ENCODE data around the gene GPATCH4. TPM values are rescaled to one million over a fixed set of nuclear protein-coding genes. Genes with fewer than 3 reads are reported as not detected.
"Not testable (repeated sequence)": the region's sequence is repeated elsewhere in the genome, so short reads cannot be mapped to it uniquely, and the experiment has no call there.

The GPATCH4 gene
- total RNA-seq, 8 experiments from 2014 or later = 14.7 to 50.1 (median 30.5) TPM

DNA sequence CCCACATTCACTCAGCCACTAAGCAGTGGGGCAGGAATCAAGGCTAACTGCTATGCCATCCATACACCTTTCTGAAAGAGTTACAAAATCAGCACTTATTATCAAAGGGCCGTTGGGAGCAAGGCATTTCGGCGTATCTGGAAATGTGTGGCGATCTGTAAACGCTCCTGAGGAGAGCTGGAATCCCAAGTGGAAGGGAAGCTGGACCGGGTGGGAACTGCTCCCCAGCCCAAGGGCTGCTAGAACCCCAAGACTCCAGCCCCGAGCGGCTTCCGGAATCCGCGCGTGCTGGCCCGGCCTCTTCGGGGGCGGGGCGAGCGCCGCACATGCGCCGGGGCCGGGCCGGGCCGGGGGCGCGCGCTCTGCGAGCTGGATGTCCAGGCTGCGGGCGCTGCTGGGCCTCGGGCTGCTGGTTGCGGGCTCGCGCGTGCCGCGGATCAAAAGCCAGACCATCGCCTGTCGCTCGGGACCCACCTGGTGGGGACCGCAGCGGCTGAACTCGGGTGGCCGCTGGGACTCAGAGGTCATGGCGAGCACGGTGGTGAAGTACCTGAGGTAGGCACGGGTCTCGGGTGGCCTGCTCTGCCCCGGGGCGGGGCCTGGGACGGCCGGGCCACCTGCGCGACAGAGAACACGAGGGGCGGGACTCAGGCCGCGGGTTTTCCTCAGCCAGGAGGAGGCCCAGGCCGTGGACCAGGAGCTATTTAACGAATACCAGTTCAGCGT lies 9.7 kb downstream of the GPATCH4 start, which contains the start of gene NAXE:
NAXE (plus strand) TSS at position 345 of the 726 bp plus-strand sequence; CDS start at position 374, 29 bp downstream.
- Histone ChIP-seq H3K4me3 (peak within 1 kb of the TSS; percentile 52 to 83 (median 75)), H3K4me1 (replicated peaks in 1 of 2) (peaks cover 20 to 28% of the 10 kb centered on the region in 2 donors), H3K27ac (peak within 1 kb of the TSS; percentile 40 to 53)
- ATAC-seq (replicated peaks in 6 of 8) = peak; percentile 93 to 98 (median 96)
- 0 to 1% (median 0%) methylated on average over 11 to 18 of the region's 60 CpGs; no CpG with 5 or more reads in 7 of the 10 experiments for WGBS, 10 experiments
- in situ Hi-C loops (cut with MboI; ENCODE audit: low pct_unique_long_range_greater_than_20kb in 2 of 9, low sequenced_read_pairs in 9 of 9, unreplicated experiment in 9 of 9) = no loop called here

DNA sequence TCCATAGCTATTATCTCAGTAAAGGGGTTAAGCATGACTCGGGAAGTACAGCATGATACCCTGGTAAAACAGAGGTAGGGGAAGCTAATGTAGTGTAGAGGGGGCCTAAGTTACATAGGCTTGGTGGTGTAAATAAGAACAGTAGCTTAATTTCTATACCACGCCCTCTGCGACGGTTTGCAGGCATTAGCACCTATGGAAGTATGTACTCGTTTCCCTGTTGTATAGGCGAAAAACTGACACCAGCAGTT lies 10.2 kb downstream of the GPATCH4 start:
- peaks cover 20 to 28% of the 10 kb centered on the region in 2 donors for H3K4me1 ChIP-seq (replicated peaks in 1 of 2)
- 0 to 56% (median 16%) methylated on average over 1 to 6 of the region's 6 CpGs; no CpG with 5 or more reads in 2 of the 10 experiments for WGBS, 10 experiments
- peak overlapping the region; percentile 16 to 27 for H3K27ac ChIP-seq
- ATAC-seq (replicated peaks in 6 of 8) = no peak
- in situ Hi-C loops (cut with MboI; ENCODE audit: low pct_unique_long_range_greater_than_20kb in 2 of 9, low sequenced_read_pairs in 9 of 9, unreplicated experiment in 9 of 9) = no loop called here
- H3K4me3 ChIP-seq = peak overlapping the region; percentile 52 to 83 (median 75)

DNA sequence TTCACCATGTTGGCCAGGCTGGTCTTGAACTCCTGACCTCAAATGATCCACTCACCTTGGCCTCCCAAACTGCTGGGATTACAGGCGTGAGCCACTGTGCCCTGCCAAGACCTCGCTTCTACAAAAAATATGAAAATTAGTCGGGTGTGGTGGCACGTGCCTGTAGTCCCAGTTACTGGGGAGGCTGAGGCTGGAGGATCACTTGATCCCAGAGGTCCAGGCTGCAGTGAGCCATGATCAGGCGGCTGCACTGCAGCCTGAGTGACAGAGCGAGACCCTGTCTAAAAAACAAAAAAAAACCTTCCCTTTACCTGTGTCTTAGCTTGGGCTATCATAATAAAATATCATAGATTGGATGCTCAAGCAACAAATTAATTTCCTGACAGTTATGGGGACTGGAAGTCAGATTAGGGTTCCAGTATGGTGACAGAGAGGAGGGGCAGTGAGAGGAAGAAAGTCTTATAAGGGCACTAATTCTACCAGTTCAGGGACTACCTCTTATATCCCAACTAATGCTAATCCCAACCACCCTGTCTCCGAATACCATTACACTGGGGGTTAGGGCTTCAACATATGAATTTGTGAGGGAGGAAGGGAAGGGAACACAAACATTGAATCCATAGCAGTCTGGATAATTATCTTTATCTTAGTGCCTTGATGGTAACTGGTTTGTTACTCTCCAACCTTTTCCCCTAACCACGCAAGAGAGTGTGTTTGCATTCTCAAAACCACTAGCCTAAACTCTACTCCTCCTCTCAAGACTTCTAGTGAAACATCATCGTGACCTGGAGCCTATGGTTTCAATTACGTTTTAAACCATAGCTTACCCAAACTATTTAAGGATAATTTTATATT lies 10.7 kb downstream of the GPATCH4 start:
- WGBS, 10 experiments = 48 to 100% (median 92%) methylated on average over 2 to 9 of the region's 10 CpGs; no CpG with 5 or more reads in 2 of the 10 experiments
- ATAC-seq (replicated peaks in 6 of 8) = no peak
- Histone ChIP-seq H3K27ac (no peak overlapping the region), H3K4me3 (peak overlapping the region; percentile 52 to 83 (median 75)), H3K4me1 (replicated peaks in 1 of 2) (peaks cover 20 to 28% of the 10 kb centered on the region in 2 donors)
- in situ Hi-C loops (cut with MboI; ENCODE audit: low pct_unique_long_range_greater_than_20kb in 2 of 9, low sequenced_read_pairs in 9 of 9, unreplicated experiment in 9 of 9) = no loop called here

DNA sequence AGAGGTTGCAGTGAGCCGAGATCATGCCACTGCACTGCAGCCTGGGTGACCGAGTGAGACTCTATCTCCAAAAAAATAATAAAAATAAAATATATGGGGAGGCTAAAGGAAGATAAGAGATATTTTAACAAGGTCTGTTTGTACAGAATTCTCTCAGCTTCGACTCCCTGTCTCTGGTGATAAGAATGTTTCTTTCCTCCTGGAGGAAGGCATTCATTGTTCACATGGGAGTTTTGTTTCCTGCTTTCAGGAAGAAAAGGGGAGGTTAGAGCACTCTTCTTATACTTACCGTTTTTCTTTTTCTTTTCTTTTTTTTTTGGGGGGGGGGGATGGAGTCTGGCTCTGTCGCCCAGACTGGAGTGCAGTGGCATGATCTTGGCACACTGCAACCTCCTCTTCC lies 11.7 kb downstream of the GPATCH4 start:
- H3K4me3 ChIP-seq = no peak overlapping the region
- in situ Hi-C loops (cut with MboI; ENCODE audit: low pct_unique_long_range_greater_than_20kb in 2 of 9, low sequenced_read_pairs in 9 of 9, unreplicated experiment in 9 of 9) = no loop called here
- ATAC-seq (replicated peaks in 6 of 8) = no peak
- H3K27ac ChIP-seq = no peak overlapping the region
- peaks cover 19 to 25% of the 10 kb centered on the region in 2 donors for H3K4me1 ChIP-seq (replicated peaks in 1 of 2)
- WGBS, 10 experiments = 48 to 100% (median 80%) methylated on average over 1 to 5 of the region's 5 CpGs; no CpG with 5 or more reads in 1 of the 10 experiments

DNA sequence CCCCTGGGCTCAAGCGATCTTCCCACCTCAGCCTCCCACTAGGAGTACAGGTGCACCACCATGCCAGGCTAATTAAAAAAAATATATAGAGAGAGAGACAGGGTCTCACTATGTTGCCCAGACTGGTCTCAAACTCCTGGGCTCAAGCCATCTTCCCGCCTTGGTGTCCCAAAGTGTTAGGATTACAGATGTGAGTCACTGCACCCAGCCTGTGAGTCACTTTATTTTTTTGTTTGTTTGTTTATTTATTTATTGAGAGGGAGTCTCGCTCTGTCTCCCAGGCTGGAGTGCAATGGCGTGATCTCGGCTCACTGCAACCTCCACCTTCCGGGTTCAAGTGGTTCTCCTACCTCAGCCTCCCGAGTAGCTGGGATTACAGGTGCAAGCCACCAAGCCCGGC lies 13.4 kb downstream of the GPATCH4 start:
- WGBS, 10 experiments = 33 to 100% (median 88%) methylated on average over 1 to 8 of the region's 8 CpGs; no CpG with 5 or more reads in 1 of the 10 experiments

DNA sequence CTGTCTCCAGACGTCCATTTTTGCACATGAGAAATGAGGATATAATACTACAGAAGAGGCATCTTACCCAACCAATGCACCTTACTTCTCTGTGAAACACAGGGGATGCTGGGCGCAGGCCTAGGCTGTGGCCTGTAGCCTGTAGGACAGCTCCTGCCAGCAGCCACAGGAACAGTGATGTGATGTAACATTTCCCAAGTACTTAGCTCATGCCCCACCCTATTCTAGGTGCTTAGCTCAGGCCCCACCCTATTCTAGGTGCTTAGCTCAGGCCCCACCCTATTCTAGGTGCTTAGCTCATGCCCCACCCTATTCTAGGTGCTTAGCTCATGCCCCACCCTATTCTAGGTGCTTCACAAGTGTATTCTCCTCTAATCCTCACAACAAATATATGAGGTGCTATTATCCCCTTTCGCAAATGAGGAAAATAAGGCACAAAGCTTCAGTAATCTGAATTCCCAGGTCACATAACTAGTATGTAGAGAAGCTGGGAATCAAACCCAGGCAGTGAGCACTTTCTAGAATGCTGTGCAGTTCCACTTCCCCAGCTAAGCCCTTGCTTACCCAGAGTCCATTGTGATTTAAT lies 14.3 kb downstream of the GPATCH4 start:
- ATAC-seq (replicated peaks in 6 of 8) = no peak
- 0 to 100% (median 65%) methylated on average over 1 to 2 of the region's 3 CpGs; no CpG with 5 or more reads in 3 of the 10 experiments for WGBS, 10 experiments
- H3K27ac ChIP-seq = no peak overlapping the region
- H3K4me1 ChIP-seq (replicated peaks in 1 of 2) = peaks cover 5 to 9% of the 10 kb centered on the region in 2 donors
- in situ Hi-C loops (cut with MboI; ENCODE audit: low pct_unique_long_range_greater_than_20kb in 2 of 9, low sequenced_read_pairs in 9 of 9, unreplicated experiment in 9 of 9) = no loop called here
- no peak overlapping the region for H3K4me3 ChIP-seq

More for the DNA sequence above, 13.4 kb downstream of the GPATCH4 start:
- ATAC-seq (replicated peaks in 6 of 8); in situ Hi-C loops (cut with MboI; ENCODE audit: low pct_unique_long_range_greater_than_20kb in 2 of 9, low sequenced_read_pairs in 9 of 9, unreplicated experiment in 9 of 9); H3K4me3 ChIP-seq; H3K27ac ChIP-seq: not testable (repeated sequence)
- H3K4me1 ChIP-seq (replicated peaks in 1 of 2) = peaks cover 11 to 17% of the 10 kb centered on the region in 2 donors

DNA sequence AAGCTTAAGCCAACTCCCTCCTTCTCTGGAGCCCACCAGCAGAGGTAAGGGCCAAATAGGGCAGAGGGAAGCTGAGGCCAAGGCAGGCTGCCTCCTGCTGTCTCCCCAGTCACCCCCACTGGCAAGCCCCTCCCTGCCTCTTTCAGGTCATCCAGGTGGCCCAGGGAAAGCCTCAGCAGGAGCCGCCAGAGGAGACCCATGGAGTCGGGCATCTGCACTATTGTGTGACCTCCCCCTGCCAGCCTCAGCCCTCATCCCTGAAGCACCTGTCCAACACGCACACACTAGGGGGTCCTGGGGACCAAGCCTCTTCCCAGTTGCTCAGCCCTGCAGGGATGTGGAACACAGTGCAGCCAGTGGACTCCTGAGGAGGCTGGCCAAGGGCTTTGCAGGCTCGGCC lies 15.0 kb downstream of the GPATCH4 start:
- Histone ChIP-seq H3K4me3 (no peak overlapping the region), H3K4me1 (replicated peaks in 1 of 2) (peaks cover 5 to 9% of the 10 kb centered on the region in 2 donors), H3K27ac (no peak overlapping the region)
- no peak for ATAC-seq (replicated peaks in 6 of 8)
- in situ Hi-C loops (cut with MboI; ENCODE audit: low pct_unique_long_range_greater_than_20kb in 2 of 9, low sequenced_read_pairs in 9 of 9, unreplicated experiment in 9 of 9) = no loop called here
- WGBS, 10 experiments = 20 to 100% (median 72%) methylated on average over 1 to 4 of the region's 4 CpGs; no CpG with 5 or more reads in 4 of the 10 experiments

DNA sequence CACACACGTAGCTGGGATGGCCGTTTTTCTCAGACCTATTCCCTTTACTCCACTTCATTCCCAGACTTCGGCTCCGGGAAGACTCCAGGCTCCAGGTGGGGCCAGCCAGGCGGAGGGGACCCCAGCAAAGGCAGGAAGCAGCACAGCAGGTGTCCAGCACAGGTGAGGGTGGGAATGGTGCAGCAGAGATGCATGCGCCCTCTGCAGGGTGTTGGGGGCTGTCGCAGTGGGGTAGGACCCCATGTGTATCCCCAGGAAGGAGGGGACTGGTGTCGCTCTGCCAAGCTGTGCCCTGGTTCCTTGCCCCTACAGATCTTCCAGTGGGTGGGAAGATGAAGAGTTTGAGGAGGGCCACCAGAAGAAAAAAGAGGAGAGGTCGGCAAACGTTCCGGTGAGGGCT lies 16.5 kb downstream of the GPATCH4 start:
- H3K4me3 ChIP-seq = no peak overlapping the region
- in situ Hi-C loops (cut with MboI; ENCODE audit: low pct_unique_long_range_greater_than_20kb in 2 of 9, low sequenced_read_pairs in 9 of 9, unreplicated experiment in 9 of 9) = no loop called here
- WGBS, 10 experiments = 33 to 80% (median 66%) methylated on average over 2 to 11 of the region's 11 CpGs; no CpG with 5 or more reads in 2 of the 10 experiments
- no peak overlapping the region for H3K27ac ChIP-seq
- H3K4me1 ChIP-seq (replicated peaks in 1 of 2) = peaks cover 0 to 2% of the 10 kb centered on the region in 2 donors
- peak in 2 of 8 experiments; percentile 23 to 59 for ATAC-seq (replicated peaks in 6 of 8)

DNA sequence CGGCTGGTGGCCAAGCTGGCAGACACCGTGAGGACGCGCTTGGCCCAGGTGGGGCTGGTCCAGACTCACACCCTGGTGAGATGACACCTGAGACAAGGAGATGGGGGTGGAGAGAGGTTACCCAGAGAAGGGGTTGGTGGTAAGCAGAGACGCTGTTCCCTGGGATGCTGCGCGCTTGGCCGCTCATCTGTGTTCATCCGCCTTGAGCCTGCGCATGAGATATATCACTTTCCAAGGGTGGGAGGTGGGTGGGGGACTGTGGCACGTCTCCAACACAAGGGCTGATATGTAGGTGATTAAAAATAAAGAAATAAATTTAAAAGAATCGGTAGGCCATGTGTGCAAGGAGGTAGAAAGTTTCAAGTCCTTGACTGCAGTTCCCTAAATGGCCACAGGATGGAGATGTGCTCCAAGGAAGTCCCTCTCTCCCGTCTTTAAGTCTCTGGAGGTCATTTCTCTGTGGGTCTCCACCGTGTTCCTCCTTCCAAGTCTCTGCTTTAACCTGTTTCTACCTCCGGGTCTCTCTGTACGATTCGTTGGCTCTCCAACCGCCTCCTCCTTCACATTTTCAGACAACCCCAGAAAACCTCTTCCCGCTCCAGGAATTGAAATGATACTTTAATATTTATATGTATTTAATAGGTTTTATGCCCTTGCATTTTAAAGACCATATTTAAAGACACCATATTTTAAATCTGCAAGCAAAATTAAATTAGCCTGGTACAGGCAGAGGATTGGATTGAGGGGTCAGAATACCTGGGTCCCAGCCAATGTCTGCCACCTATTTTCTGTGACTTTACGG lies 17.3 kb downstream of the GPATCH4 start:
- peak; percentile 56 to 81 (median 68) for ATAC-seq (replicated peaks in 6 of 8)
- H3K27ac ChIP-seq = no peak overlapping the region
- peaks cover 0 to 2% of the 10 kb centered on the region in 2 donors for H3K4me1 ChIP-seq (replicated peaks in 1 of 2)
- no peak overlapping the region for H3K4me3 ChIP-seq
- WGBS, 10 experiments = 0 to 47% (median 27%) methylated on average over 4 to 12 of the region's 20 CpGs; no CpG with 5 or more reads in 2 of the 10 experiments
- in situ Hi-C loops (cut with MboI; ENCODE audit: low pct_unique_long_range_greater_than_20kb in 2 of 9, low sequenced_read_pairs in 9 of 9, unreplicated experiment in 9 of 9) = no loop called here

DNA sequence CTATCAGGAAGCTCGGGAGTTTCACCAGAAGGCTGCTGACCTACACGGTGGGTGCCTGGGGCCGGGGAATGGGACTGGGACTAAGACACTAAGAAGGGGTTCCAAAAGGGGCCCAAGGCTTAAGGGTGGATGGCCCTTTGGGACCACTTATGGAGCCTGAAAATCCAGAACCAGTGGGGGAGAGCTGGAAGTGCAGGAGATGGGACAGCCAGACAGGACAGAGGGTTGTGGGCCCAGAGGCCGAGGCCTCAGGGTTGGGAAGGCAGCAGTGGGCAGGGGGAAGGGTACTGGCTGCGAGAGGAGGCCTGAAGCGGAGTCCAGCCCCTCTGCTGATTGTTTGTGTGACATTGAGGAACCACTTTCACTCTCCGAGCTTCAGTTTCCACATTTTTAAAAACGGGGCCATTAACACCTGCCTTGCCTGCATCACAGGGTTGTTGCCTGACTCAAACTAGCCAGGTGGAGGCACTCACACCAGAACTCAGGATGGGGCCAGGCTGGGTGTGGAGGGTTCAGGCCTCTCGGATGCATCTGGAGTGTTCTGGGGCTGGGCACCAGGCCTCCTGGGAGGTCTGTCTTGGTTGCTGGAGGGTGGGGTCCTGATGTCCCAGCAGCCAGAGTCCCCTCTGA lies 18.8 kb downstream of the GPATCH4 start:
- in situ Hi-C loops (cut with MboI; ENCODE audit: low pct_unique_long_range_greater_than_20kb in 2 of 9, low sequenced_read_pairs in 9 of 9, unreplicated experiment in 9 of 9) = no loop called here
- Histone ChIP-seq H3K27ac (no peak overlapping the region), H3K4me1 (replicated peaks in 1 of 2) (peaks cover 11 to 15% of the 10 kb centered on the region in 2 donors), H3K4me3 (no peak overlapping the region)
- ATAC-seq (replicated peaks in 6 of 8) = peak in 1 of 8 experiments; percentile 23
- WGBS, 10 experiments = 52 to 100% (median 85%) methylated on average over 1 to 6 of the region's 9 CpGs; no CpG with 5 or more reads in 6 of the 10 experiments

DNA sequence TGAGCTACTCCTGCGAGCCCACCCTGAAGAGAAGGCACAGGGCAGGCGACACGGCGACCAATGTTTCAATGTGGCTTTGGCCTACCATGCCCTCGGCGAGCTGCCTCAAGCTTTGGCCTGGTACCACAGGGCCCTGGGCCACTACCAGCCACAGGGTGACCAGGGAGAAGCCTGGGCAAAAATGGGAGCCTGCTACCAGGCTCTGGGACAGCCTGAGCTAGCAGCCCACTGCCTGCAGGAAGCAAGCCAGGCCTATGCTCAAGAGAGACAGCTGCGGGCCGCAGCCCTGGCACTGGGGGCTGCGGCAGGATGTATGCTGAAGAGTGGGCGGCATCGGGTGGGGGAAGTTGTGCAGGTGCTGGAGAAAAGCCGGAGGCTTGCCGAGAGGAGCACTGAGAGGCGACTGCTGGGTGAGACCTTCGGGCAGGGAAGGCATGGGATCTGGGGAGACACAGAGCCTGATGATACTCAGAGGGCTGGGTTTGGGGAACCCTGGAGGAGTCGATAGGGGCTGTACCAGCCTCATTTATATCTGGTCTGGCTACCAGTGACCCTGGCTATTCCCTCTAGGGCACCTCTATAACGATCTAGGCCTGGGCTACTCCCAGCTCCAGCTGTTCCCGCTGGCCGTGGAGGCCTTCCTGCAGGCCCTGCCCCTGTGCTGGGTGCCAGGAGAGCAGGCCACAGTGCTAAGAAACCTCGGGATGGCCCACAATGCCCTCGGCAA lies 19.5 kb downstream of the GPATCH4 start:
- Histone ChIP-seq H3K4me3 (no peak overlapping the region), H3K27ac (no peak overlapping the region), H3K4me1 (replicated peaks in 1 of 2) (peaks cover 12 to 16% of the 10 kb centered on the region in 2 donors)
- in situ Hi-C loops (cut with MboI; ENCODE audit: low pct_unique_long_range_greater_than_20kb in 2 of 9, low sequenced_read_pairs in 9 of 9, unreplicated experiment in 9 of 9) = no loop called here
- peak in 1 of 8 experiments; percentile 33 for ATAC-seq (replicated peaks in 6 of 8)
- 53 to 100% (median 86%) methylated on average over 1 to 14 of the region's 21 CpGs; no CpG with 5 or more reads in 4 of the 10 experiments for WGBS, 10 experiments
